RKO (cell line): ENCODE measurements around the gene ALS2CL.

Experiments used
- DNase-seq: peaks from one replicate; pipeline ENCODE4 v3.0.0-alpha.2; 2016; ENCODE audit warnings: low spot score

Gene ALS2CL

GRCh38 chr3:46716461-46717441, 23.3 kb upstream of the ALS2CL start:
- no peak for DNase-seq

DNA sequence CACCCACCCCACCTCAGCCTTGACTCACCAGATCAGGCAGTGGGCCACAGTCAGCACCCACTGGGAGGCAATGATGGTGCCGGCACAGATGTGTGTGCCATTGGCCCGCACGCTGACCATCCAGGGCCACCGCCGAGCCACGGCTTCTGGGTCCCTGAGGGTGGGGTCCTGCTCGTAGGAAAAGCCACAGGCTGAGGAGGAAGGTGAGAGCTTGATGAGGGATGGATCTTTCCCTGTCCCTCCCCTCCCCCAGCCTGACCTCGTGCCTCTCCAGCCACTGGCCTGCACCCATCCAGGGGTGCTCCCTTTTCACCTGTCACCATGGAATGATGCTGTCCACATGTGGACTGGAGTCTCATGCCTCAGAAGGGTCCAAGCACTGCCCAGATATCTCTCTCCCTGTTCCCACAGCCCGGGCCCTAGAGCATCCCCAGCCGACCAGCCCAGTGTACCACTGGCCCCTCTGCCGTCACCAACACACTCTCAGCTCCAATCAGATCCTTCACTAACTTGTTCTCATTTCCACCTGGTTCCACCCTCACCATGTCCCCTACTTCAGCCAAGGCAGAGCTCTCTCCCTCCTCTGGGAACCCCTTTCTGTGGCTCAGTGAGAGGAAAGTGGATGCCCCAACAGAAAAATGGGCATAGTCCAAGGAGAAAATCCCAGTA, 22.2 kb upstream of the ALS2CL start:
- DNase-seq = no peak

DNA sequence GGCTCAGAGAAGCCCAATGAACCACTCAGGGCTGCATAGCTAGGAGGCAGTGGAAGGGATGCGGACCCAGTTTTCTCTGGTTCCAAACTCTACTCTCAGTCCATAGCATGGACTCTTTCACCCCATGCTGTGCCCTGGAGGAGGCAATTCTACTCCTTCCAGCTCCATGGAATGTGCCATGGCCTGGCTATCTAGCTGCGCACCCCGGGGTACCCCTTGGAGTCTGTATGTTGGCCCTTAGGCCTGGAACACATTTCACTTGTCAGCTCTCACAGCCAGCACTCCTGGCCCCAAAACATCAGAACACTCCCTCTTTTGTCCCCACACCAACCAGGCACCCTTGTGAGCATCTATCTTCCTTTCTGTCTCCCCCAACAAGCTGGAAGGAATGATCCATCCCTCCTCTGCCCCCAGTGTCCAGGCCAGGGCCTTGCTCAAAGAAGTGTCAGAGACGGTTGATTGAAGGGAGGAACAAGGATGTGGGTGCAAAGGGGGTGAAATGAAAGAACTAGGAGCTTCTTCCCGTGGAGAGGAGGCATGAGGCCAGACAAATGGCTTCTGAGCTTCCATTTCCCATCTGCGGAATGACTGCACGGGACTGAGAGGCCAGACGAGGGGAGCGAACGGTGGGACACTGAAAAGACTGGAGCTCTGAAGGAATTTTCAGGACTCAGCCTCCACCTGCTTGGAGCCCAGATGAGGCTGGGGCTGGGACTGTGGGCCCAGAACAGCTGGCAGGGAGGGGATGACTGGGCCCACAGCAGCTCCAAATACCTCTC, 21.4 kb upstream of the ALS2CL start:
- no peak for DNase-seq

- DNase-seq = no peak
Observed at GRCh38 chr3:46713898-46714552, 20.5 kb upstream of the ALS2CL start.

- no peak for DNase-seq
Observed at GRCh38 chr3:46713050-46713897, 19.8 kb upstream of the ALS2CL start.

- DNase-seq = no peak
Observed at GRCh38 chr3:46712191-46713049, 18.9 kb upstream of the ALS2CL start.

- DNase-seq = no peak
Observed at GRCh38 chr3:46711760-46712159, 18.3 kb upstream of the ALS2CL start.

- DNase-seq = no peak
Observed at GRCh38 chr3:46711305-46711704, 17.8 kb upstream of the ALS2CL start.

DNA sequence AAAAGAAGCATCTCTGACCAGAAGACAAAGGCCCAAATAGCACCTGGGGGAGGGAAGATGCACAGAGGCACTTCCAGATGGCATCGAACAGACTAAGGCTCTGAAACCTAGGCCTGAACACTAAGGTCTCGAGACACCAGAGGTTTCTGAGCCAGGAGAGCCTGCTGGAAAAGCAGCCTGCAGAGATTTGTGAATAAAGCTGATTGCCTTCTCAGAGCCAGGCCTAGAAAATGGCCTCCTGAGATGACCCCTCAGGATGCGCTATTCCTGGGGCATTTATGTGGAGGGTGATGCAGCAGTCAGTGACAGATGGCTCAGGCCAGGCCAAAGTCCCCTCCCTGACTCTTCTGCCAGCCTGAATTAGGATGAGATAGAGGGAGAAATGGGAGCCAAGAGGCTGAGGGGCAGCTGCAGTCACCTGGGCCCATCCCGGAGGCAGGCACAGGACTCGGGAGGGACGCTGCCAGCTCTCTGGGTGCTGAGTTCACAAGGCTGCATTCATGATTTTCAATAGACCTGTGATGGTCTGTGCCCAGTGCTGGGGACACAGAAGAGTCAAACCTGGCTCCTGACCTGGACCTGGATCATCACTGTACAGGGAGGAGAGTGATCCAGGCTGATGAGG, 17.3 kb upstream of the ALS2CL start:
- no peak for DNase-seq

DNA sequence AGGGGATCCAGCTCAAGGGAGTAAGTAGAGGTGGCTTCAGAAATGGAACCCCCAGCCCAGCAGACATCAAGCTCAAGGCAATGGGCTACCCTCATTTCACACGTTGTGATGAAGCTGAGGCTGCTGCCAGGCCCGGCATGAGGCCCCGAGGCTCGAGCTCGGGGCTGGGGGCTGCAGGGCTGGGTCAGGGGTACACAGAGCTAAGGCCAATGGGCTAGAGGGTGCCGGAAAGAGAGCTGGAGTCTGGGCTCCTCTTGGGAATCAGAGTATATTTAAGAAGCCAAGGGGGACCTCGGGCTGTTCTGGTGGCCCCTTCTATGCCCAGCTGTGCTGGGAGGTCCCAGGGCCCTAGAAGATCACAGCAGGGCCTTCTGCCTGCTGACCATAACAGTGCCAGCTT, 16.8 kb upstream of the ALS2CL start:
- no peak for DNase-seq

DNA sequence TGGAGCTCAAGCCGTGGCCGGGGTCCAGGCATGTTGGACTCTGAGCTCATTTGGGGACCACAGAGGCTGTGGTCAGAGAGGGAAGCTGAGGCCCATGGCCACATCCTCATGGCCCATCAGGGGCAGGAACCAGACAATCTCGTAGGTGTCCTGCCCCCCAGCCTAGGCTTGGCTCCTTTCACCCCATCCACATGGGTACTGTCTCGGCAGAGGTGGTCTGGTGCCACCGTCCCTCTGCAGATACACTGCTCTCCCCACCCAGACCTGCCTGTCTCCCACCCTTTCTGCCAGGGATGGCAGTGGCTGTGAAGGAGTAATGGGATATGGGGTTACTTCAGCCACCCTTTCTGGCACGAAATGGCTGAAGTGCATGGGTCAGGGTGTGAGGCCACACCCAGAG, 16.2 kb upstream of the ALS2CL start:
- DNase-seq = no peak

DNA sequence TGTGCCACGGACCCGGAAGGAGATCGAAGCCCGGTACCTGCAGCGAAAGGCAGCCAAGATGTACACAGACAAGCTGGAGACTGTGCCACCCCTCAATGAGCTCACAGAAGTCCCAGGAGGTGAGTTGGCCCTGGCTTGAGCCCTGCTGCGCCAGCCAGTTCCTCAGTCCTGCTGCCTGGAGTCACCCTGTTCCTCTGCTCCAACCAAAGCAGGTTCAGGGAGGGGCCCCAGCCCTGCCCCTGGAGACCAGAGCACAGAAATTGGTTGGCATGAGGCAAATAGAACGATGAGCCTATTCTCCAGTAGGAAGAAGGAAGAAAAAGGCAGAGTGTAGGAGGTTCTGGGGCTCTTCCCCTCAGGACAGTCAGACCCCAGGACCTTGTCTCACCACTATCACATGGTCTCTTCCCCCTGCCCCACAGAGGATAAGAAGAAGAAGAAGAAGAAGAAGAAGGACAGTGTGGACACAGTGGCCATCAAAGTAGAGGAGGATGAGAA, 15.7 kb upstream of the ALS2CL start:
- DNase-seq = no peak

GRCh38 chr3:46708401-46709156, 15.1 kb upstream of the ALS2CL start:
- no peak for DNase-seq

- no peak for DNase-seq
Observed at GRCh38 chr3:46707601-46708011, 14.1 kb upstream of the ALS2CL start.

DNA sequence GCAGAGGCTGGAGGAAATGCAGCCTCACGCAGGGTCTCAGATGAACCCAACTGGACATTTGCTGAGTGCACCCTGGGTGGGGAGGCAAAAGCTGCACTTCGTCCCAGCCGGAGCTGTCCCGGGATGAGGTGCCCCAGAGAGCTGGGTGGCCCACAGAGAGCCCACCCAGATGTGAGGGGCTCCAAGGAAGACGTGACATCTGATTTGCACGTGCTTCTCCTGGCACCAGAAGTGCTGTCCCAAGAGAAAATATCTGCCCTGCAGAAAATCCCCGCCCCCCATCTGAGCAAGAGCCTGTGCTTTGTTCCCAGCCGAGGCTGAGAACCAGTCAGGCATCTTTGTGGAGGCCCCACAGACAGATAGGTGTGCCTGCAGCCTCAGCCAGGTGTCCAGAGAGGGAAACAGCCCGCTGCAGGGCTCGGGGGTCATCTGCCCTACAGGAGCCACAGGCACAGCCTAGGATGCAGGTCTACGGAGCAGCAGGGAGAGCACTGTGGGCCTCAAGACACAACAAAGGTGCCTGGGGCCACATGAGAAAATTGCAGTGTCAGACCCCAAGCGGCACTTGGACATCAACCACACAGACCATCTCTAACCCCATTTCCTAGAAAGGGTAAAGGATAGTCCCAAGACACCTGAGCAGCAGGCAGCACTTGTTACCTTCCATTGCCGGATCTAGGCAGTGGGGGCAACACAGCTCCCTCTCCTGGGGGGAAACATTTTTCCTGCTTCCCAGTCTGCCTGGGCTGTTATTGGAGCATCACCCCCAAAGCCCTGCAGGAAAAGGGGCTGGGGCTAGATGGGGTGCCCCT, 13.5 kb upstream of the ALS2CL start:
- no peak for DNase-seq

- DNase-seq = peak; percentile 29
Observed at GRCh38 chr3:46705751-46706552, 12.5 kb upstream of the ALS2CL start.

GRCh38 chr3:46705022-46705530, 11.6 kb upstream of the ALS2CL start:
- peak; percentile 60 for DNase-seq
